Muscle layer of colon (tissue), 2 donors: ENCODE measurements around the gene FIGNL2.

Source experiments
- H3K27ac ChIP-seq: one replicate; pipeline ENCODE4 v1.7.0; 2013; ENCODE audit warnings: low read depth, mild to moderate bottlenecking, low read length, moderate library complexity
- H3K27me3 ChIP-seq, 2 donors: one replicate each; pipeline ENCODE4 v1.7.0; 2013; ENCODE audit warnings: low read length in 2 of 2, mild to moderate bottlenecking in 2 of 2; ENCODE audit not compliant: insufficient read depth in 2 of 2, control insufficient read depth in 1 of 2
- H3K36me3 ChIP-seq: one replicate; pipeline ENCODE4 v1.7.0; 2013; ENCODE audit warnings: mild to moderate bottlenecking, low read length; ENCODE audit not compliant: insufficient read depth
- H3K4me1 ChIP-seq: one replicate; pipeline ENCODE4 v1.7.0; 2013; ENCODE audit warnings: mild to moderate bottlenecking, low read length; ENCODE audit not compliant: insufficient read depth
- H3K4me3 ChIP-seq, 2 donors: one replicate each; pipeline ENCODE4 v1.7.0; 2013; ENCODE audit warnings: low read length in 2 of 2, low read depth in 1 of 2, mild to moderate bottlenecking in 1 of 2, moderate library complexity in 1 of 2
- H3K9ac ChIP-seq: one replicate; pipeline ENCODE4 v1.7.0; 2013; ENCODE audit warnings: low read length
- H3K9me3 ChIP-seq: one replicate; pipeline ENCODE4 v1.7.0; 2013; ENCODE audit warnings: mild to moderate bottlenecking, low read length
- donor health status: abdominal sarcoma.
- donor health status: Adenocarcinoma of cecum.

FIGNL2 gene

DNA sequence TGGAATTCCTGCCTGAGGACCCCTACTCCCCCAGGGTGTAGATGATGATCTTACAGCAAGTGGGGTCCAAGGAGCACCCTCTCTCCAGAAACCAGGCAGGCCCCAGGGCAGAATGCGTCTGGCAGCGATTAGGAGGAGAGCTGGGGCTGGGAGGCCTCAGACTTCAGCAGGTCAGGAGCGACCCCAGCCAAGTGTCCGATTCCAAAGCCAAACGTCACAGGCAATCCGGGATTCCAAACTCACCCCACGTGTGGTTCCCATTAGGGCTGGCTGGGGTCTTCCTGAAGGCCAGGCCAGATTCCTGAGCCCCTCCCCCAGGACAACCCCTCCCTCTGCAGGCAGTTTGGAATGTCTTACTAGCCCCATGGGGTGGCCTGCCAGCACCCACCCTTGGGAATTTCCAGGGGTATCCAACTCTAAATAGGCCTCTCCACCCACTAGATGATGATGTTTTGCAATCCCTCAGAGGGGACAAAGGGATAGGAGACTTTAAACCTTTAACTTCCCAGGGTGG, 17.3 kb upstream of the FIGNL2 start:
- Histone ChIP-seq H3K36me3 (no peaks in the 10 kb centered on the region), H3K9ac (no peak overlapping the region), H3K9me3 (no peaks in the 10 kb centered on the region), H3K27me3 (peaks cover 4 to 51% of the 10 kb centered on the region in 2 donors), H3K4me3 (no peak overlapping the region), H3K27ac (no peak overlapping the region), H3K4me1 (peaks cover 11% of the 10 kb centered on the region)

- H3K27me3 ChIP-seq = peaks cover 4 to 52% of the 10 kb centered on the region in 2 donors
Measured at GRCh38 chr12:51864833-51865670, 16.5 kb upstream of the FIGNL2 start.

DNA sequence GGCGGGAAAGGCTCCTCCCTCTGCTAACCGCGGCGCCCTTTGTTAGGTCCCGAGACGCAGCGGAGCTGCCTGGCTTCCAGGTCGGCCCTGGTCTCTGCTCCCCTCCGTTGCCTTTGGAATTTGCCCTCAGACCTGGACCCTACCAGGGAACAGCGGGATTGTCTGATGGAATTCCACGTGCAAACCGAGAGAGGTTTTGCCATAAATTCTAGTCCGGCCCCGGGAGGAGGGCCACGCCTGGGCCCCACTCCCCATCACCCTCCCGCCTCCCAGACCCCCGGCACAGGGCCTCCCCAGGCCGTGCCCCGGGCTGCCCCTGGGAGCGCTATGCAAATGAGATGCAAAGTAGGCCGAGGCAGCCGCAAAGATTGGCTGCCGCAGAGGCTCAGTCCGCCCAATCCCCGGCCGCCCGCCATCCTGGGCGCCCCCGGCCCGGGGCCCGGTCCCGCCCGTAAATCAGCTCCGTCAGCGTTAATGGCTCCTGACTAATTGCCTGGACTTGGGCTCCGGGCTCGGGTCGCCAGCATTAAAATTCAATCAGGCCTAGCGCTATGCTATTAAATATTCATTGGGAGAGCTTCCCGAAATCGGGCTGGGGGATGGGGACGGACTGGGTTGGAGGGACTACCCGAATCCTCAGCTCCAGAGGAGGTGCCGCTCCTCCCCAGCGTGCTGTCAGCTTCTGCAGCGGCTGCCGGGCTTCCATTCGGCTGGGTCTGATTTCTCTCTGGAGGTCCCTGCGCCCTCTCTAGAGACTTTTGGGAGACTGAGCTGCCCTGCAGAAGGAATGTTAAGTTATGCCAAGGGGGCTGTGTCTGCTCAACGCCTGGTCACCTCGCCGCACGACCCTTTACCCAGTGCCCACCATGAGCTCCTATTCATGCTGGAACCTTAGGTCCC, 15.7 kb upstream of the FIGNL2 start:
- no peaks in the 10 kb centered on the region for H3K36me3 ChIP-seq
- peaks cover 7% of the 10 kb centered on the region for H3K4me1 ChIP-seq
- no peak overlapping the region for H3K9ac ChIP-seq
- peaks cover 4 to 50% of the 10 kb centered on the region in 2 donors for H3K27me3 ChIP-seq
- H3K27ac ChIP-seq = no peak overlapping the region
- peak overlapping the region in 1 of 2 donors; percentile 38 for H3K4me3 ChIP-seq
- no peaks in the 10 kb centered on the region for H3K9me3 ChIP-seq

More at GRCh38 chr12:51864833-51865670, 16.5 kb upstream of the FIGNL2 start:
- H3K9ac ChIP-seq = no peak overlapping the region
- H3K27ac ChIP-seq = no peak overlapping the region
- H3K9me3 ChIP-seq = no peaks in the 10 kb centered on the region
- H3K4me3 ChIP-seq = no peak overlapping the region
- H3K4me1 ChIP-seq = peaks cover 7% of the 10 kb centered on the region
- H3K36me3 ChIP-seq = no peaks in the 10 kb centered on the region

DNA sequence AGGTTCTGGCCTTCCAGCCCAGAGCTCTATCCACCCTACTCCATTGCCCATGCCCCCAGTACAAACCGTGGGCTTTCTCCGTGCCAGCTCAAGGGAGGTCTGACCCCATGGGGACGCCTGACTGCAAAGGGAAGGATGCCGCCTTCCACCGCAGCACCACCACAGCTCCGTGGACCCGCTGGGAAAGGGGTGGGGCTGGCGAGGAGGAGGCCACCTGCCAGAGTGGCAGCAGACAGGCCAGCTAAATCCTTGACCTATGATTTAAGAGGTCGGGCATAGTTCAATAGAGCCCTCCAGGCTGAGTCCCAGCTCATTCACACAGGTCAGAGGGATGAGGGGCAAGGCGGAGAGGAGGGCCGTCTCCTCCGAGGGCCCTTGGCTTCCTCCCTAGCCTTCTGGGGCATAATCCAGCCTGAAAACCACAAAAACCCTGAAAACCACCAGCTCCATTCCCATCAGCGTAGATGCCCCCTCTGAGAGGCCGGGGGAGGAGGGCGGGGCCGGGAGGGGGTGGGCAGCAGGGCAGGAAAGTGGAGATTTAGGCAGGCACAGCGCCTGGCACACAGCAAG, 14.9 kb upstream of the FIGNL2 start:
- Histone ChIP-seq H3K4me3 (peak overlapping the region in 1 of 2 donors; percentile 38), H3K9me3 (no peaks in the 10 kb centered on the region), H3K9ac (no peak overlapping the region), H3K4me1 (peaks cover 7% of the 10 kb centered on the region), H3K27me3 (peaks cover 4 to 43% of the 10 kb centered on the region in 2 donors), H3K27ac (no peak overlapping the region), H3K36me3 (no peaks in the 10 kb centered on the region)

- Histone ChIP-seq H3K27ac (no peak overlapping the region), H3K36me3 (no peaks in the 10 kb centered on the region), H3K9me3 (no peaks in the 10 kb centered on the region), H3K4me1 (peaks cover 7% of the 10 kb centered on the region), H3K4me3 (no peak overlapping the region), H3K9ac (no peak overlapping the region), H3K27me3 (peaks cover 4 to 38% of the 10 kb centered on the region in 2 donors)
Measured at GRCh38 chr12:51862947-51863346, 14.4 kb upstream of the FIGNL2 start.

DNA sequence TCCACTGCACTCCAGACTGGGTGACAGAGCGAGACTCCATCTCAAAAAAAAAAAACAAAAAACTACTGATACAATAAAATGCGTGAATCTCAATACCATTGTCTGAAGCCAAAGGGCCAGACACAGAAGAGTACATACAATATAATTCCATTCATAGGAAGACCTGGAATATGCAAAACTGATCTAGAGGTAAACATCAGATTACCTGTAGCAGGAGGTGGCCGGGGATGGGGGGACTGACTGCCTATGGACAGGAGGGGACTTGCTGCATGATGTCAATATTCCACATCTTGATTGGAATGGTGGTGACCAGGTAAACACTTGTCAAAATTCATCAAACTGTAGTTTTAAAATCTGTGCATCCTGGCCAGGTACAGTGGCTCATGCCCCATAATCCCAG, 12.5 kb upstream of the FIGNL2 start:
- Histone ChIP-seq H3K4me1 (peaks cover 7% of the 10 kb centered on the region), H3K9ac (no peak overlapping the region), H3K9me3 (no peaks in the 10 kb centered on the region), H3K36me3 (no peaks in the 10 kb centered on the region), H3K4me3 (no peak overlapping the region), H3K27me3 (peaks cover 4 to 38% of the 10 kb centered on the region in 2 donors), H3K27ac (no peak overlapping the region)

- Histone ChIP-seq H3K4me3 (peak overlapping the region in 1 of 2 donors; percentile 7), H3K27me3 (peaks cover 0 to 6% of the 10 kb centered on the region in 2 donors), H3K36me3 (no peaks in the 10 kb centered on the region), H3K9ac (no peak overlapping the region), H3K27ac (no peak overlapping the region), H3K9me3 (no peaks in the 10 kb centered on the region), H3K4me1 (no peaks in the 10 kb centered on the region)
Measured at GRCh38 chr12:51855586-51856428, 7.3 kb upstream of the FIGNL2 start.

DNA sequence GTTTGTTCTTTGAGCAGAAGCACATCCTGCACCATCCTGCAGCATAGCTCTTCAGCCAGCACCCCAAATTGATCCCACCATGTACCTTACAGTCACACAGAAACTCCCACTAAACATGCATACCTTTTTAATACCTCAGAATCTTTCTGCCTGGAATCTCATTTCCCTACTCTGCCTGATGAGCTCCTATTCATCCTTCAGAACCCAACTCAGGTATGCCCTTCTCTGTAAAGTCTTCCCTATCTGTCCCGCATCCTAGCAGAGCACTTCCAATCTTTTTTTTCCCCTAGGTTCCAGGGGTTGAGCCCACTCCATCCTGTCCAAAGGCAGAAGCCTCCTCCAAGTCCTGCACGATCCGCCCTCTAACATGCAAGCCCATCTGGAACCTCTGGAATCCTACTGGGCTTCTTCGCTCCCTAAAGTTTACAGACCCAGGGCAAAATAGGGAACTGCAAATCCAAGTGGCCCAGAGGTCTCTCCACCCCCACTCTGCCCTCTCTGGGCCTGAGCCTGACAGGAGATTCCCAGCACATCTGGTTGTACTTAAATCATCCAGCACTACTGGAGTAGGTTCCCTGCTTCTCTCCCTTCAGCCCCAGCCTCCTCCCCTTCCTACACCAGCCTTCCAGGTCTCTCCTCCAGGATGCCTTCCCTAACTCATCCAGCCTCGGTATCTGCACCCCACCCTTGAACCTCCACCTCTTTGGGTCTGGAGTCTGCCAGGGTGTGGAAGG, 4.1 kb upstream of the FIGNL2 start:
- Histone ChIP-seq H3K9me3 (no peaks in the 10 kb centered on the region), H3K4me3 (no peak overlapping the region), H3K9ac (no peak overlapping the region), H3K4me1 (peaks cover 6% of the 10 kb centered on the region), H3K36me3 (no peaks in the 10 kb centered on the region), H3K27me3 (peaks cover 0 to 11% of the 10 kb centered on the region in 2 donors), H3K27ac (no peak overlapping the region)

DNA sequence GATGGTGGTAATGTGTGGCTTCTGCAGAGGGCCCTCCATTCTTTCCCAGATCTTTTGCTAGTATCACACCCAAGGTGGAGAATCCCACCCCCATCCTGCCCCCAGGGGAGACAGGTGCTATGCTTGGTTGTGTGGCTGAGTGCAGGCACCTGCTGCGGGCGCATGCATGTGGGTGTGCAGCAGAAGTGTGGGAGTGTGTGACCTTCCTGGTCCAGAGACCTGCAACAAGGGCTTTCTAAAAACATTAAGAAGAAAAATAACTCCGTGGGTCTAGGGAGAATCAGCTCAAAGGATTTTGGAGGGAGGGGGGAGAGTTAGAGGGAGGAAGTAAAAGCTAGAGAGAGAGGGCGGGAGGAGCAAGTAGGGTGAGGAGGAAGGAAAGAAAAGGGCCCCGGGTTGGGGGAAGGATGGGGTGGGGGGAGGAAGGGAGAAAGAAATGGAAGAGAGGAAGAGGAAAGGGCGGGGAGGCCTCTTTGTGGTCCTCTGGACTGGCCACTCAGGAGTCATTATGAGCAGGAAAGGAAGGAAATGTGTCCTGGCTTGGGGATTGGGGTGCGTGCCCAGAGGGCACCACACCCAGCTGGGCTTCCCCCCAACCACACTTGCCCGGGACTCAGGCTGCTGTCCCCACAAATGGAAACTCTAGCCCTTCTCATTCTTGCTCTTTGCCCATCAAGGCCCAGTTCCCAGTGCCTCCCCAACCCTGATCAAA, 3.1 kb upstream of the FIGNL2 start:
- Histone ChIP-seq H3K4me3 (no peak overlapping the region), H3K9ac (no peak overlapping the region), H3K27ac (no peak overlapping the region), H3K9me3 (no peaks in the 10 kb centered on the region), H3K27me3 (peaks cover 5 to 21% of the 10 kb centered on the region in 2 donors), H3K36me3 (no peaks in the 10 kb centered on the region), H3K4me1 (peaks cover 7% of the 10 kb centered on the region)

GRCh38 chr12:51850965-51851299, 2.4 kb upstream of the FIGNL2 start:
- Histone ChIP-seq H3K36me3 (no peaks in the 10 kb centered on the region), H3K27me3 (peaks cover 12 to 28% of the 10 kb centered on the region in 2 donors), H3K9me3 (no peaks in the 10 kb centered on the region), H3K4me1 (peaks cover 14% of the 10 kb centered on the region), H3K9ac (no peak overlapping the region), H3K4me3 (no peak overlapping the region), H3K27ac (no peak overlapping the region)
